Muscle of leg (tissue), 11 donors: ENCODE data around the gene PAQR5. TPM values are rescaled to one million over a fixed set of nuclear protein-coding genes. Genes with fewer than 3 reads are reported as not detected.
"Not testable (repeated sequence)": the region's sequence is repeated elsewhere in the genome, so short reads cannot be mapped to it uniquely, and the experiment has no call there.

Experiments used
- DNase-seq: peaks from one replicate; pipeline ENCODE4 v3.0.0; 2013
- H3K27ac ChIP-seq: one replicate; pipeline ENCODE4 v1.5.1; 2013; ENCODE audit warnings: mild to moderate bottlenecking, low read length, control low read depth
- H3K27me3 ChIP-seq: one replicate; pipeline ENCODE4 v1.6.1; 2013; ENCODE audit warnings: low read length; ENCODE audit not compliant: control insufficient read depth, insufficient read depth
- H3K36me3 ChIP-seq: one replicate; pipeline ENCODE4 v1.6.1; 2013; ENCODE audit warnings: low read length; ENCODE audit not compliant: control insufficient read depth, insufficient read depth
- H3K4me1 ChIP-seq: one replicate; pipeline ENCODE4 v1.6.1; 2013; ENCODE audit warnings: low read length; ENCODE audit not compliant: control insufficient read depth, insufficient read depth
- H3K4me3 ChIP-seq: one replicate; pipeline ENCODE4 v1.5.1; 2013; ENCODE audit warnings: low read length, control low read depth
- H3K9me3 ChIP-seq: replicated peaks from 2 replicates; pipeline ENCODE4 v1.6.1; 2013; ENCODE audit warnings: low read depth, low read length; ENCODE audit not compliant: control insufficient read depth
- WGBS: methylation state at CpG from one replicate; pipeline ENCODE4 v1.1.5; 2013; ENCODE audit warnings: missing lambda C conversion rate; ENCODE audit not compliant: insufficient coverage; 5-methylcytosine and 5-hydroxymethylcytosine counted together
- polyA plus RNA-seq, 8 donors: library from polyadenylated mRNA; unstranded; fragments of 120-200 nt; gene quantifications; one replicate each; pipeline versions ENCODE4 v1.2.1 to v1.2.3, GENCODE V29; 2013; ENCODE audit warnings: inconsistent platforms in 1 of 8, low replicate concordance in 1 of 8; ENCODE audit not compliant: insufficient read length in 8 of 8, insufficient read depth in 1 of 8
- total RNA-seq: library from RNA; stranded (reverse); fragments of 120-200 nt; gene quantifications from one replicate; pipeline ENCODE4 v1.2.4, GENCODE V29; 2013

Gene PAQR5
- total and polyA plus RNA-seq, 9 donors: 0.11 to 0.83 (median 0.33) TPM

- Histone ChIP-seq H3K4me3 (no peak overlapping the region), H3K36me3 (peaks cover 26% of the 10 kb centered on the region), H3K27ac (no peak overlapping the region), H3K4me1 (no peaks in the 10 kb centered on the region), H3K27me3 (no peaks in the 10 kb centered on the region), H3K9me3 (no peaks in the 10 kb centered on the region)
- 100% methylated on average over 2 of the region's 4 CpGs for WGBS
- DNase-seq: no peak
Observed at GRCh38 chr15:69435985-69436384, 137.3 kb downstream of the PAQR5 start.

DNA sequence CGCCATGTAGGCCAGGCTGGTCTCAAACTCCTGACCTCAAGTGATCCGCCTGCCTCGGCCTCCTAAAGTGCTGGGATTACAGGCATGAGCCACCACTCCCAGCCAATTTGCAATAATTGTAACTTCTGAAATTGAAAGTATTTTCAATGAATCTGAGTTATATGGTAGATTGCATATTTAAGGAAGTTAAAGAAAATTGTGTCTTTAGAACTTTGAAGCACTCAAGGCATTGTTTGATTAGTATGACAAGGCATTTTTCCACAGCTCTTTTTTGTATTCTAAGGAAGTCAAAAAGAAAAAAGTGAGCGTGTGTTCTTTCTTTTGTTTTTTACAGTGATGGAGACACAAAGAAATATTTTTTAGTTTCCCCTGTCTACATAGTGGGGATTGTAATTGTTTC lies 138.2 kb downstream of the PAQR5 start:
- Histone ChIP-seq H3K27ac (no peak overlapping the region), H3K36me3 (peaks cover 29% of the 10 kb centered on the region), H3K4me1 (no peaks in the 10 kb centered on the region), H3K27me3 (no peaks in the 10 kb centered on the region), H3K9me3 (no peaks in the 10 kb centered on the region), H3K4me3 (no peak overlapping the region)
- DNase-seq: no peak
- 86% methylated on average over 1 of the region's 4 CpGs for WGBS

DNA sequence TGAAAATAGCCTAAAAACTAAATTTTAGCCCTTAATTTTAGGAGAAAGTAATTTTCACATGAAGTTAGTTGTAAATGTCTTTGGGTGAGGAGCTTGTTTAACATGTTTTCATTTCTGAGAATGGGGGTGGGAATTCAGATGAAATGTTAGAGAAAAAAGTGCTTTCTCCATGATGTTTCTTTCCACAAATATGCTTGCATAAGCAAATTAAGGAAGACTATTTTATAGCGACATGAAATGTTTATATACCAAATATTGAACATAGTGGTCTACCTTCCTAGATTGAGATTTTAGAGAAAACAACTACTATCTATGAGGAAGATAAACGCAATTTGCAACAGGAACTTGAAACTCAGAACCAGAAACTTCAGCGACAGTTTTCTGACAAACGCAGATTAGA lies 140.9 kb downstream of the PAQR5 start:
- WGBS: 93% methylated on average over 3 of the region's 4 CpGs
- Histone ChIP-seq H3K27ac (no peak overlapping the region), H3K4me3 (no peak overlapping the region), H3K4me1 (no peaks in the 10 kb centered on the region), H3K27me3 (no peaks in the 10 kb centered on the region), H3K9me3 (no peaks in the 10 kb centered on the region), H3K36me3 (peaks cover 30% of the 10 kb centered on the region)
- no peak for DNase-seq

- Histone ChIP-seq H3K4me3 (no peak overlapping the region), H3K4me1 (no peaks in the 10 kb centered on the region), H3K27me3 (no peaks in the 10 kb centered on the region), H3K9me3 (no peaks in the 10 kb centered on the region), H3K27ac (no peak overlapping the region), H3K36me3 (peaks cover 34% of the 10 kb centered on the region)
- no peak for DNase-seq
- WGBS: 93% methylated on average over 2 of the region's 5 CpGs
Observed at GRCh38 chr15:69443032-69443611, 144.4 kb downstream of the PAQR5 start.

DNA sequence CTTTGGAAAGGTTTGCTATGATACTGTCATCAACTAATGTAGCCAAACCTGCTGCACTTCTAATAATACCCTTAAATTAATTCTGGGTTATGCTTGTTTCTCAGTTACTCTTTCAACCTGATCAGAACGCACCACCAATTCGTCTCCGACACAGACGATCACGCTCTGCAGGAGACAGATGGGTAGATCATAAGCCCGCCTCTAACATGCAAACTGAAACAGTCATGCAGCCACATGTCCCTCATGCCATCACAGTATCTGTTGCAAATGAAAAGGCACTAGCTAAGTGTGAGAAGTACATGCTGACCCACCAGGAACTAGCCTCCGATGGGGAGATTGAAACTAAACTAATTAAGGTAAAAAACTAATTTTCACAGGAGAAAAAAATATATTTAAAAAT lies 146.0 kb downstream of the PAQR5 start:
- Histone ChIP-seq H3K4me3 (no peak overlapping the region), H3K36me3 (peaks cover 24% of the 10 kb centered on the region), H3K9me3 (no peaks in the 10 kb centered on the region), H3K4me1 (no peaks in the 10 kb centered on the region), H3K27me3 (no peaks in the 10 kb centered on the region), H3K27ac (no peak overlapping the region)
- WGBS: 100% methylated on average over 1 of the region's 7 CpGs
- DNase-seq: no peak

DNA sequence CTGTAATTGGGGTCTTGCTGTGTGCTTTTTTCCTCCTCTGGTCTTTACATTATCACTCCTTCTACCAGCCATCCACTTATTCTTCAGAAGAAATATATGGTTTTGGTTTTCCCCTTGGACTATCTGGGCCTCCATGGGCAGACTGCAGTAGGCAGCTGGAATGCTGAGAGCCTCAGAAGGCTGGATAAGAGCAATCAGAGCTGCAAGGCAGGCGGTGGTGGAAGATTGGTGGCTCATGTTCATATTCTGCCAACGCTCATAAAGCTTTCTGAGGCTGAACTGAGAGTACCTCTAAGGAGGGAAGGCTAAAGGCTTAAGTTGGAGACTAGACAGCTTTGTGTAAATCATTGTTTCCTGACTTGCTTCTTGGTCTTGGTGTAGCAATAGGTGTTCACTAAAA lies 148.2 kb downstream of the PAQR5 start:
- Histone ChIP-seq H3K4me1 (peaks cover 3% of the 10 kb centered on the region), H3K36me3 (peaks cover 13% of the 10 kb centered on the region), H3K4me3 (no peak overlapping the region), H3K9me3 (no peaks in the 10 kb centered on the region), H3K27me3 (no peaks in the 10 kb centered on the region), H3K27ac (no peak overlapping the region)
- DNase-seq: no peak
- 81% methylated on average over 2 of the region's 2 CpGs for WGBS

- not testable (repeated sequence) for H3K27me3 ChIP-seq, H3K27ac ChIP-seq, H3K4me3 ChIP-seq, H3K9me3 ChIP-seq, DNase-seq
- WGBS: no CpG with 5 or more reads among the region's 4 CpGs
- peaks cover 13% of the 10 kb centered on the region for H3K4me1 ChIP-seq
- peaks cover 15% of the 10 kb centered on the region for H3K36me3 ChIP-seq
Observed at GRCh38 chr15:69450221-69450620, 151.5 kb downstream of the PAQR5 start.

GRCh38 chr15:69450968-69451695 lies 152.4 kb downstream of the PAQR5 start:
- H3K36me3 ChIP-seq: peaks cover 22% of the 10 kb centered on the region
- peak overlapping the region; percentile 94 for H3K27ac ChIP-seq
- H3K4me1 ChIP-seq: peaks cover 13% of the 10 kb centered on the region
- H3K9me3 ChIP-seq: no peaks in the 10 kb centered on the region
- WGBS: 93% methylated on average over 4 of the region's 12 CpGs
- H3K4me3 ChIP-seq: no peak overlapping the region
- no peak for DNase-seq
- no peaks in the 10 kb centered on the region for H3K27me3 ChIP-seq

DNA sequence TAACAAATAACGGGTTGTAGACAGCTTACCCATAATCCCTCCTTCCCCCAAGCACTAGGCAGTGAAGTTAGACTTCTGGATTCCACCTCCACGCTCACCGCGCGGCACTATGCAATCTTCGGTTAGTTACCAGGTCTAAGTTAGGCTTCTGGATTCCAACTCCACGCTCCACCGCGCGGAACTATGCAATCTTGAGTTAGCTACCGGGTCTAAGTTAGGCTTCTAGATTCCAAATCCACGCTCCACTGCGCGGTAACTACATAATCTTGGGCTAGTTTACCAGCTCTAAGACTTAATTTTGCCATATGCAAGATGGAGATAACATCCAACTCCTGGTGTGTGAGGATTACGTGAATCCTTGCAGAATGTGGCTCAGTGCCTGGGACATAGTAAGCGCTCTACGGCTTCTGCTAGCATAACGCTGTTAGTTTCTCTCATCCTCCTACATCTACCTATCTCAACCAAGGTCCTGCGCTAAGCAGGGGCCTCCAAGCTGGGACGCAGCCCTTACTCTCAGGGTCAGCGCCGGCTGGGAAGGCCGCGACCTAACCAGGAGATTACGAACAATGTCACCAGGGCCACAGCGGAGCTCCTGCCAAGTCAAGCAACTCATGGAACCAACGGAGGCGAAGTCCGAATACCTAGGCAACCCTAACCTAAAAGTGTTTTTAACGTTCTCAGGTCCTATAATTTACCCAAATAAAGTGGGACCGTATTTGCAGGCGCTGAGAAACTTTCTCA lies 153.4 kb downstream of the PAQR5 start:
- Histone ChIP-seq H3K27ac (peak overlapping the region; percentile 94), H3K27me3 (no peaks in the 10 kb centered on the region), H3K9me3 (no peaks in the 10 kb centered on the region), H3K4me1 (peaks cover 16% of the 10 kb centered on the region), H3K4me3 (peak overlapping the region; percentile 94), H3K36me3 (peaks cover 23% of the 10 kb centered on the region)
- DNase-seq: peak; percentile 63
- 13% methylated on average over 26 of the region's 32 CpGs for WGBS
